Measurements from ENCODE around the gene OR4E1.
"Not testable (repeated sequence)": the region's sequence is repeated elsewhere in the genome, so short reads cannot be mapped to it uniquely, and the experiment has no call there.

Gene OR4E1

GRCh38 chr14:21680072-21680471, 6.5 kb upstream of the OR4E1 start:
- no peak overlapping the region for H3K4me3 ChIP-seq (ENCODE audit: low read length)
- no peak for TF ChIP-seq ZNF274 (IDR thresholded peaks at IDR 0.05; ENCODE audit: low read depth, low read length)

GRCh38 chr14:21675566-21675965, 1.9 kb upstream of the OR4E1 start:
- TF ChIP-seq ZNF274 (IDR thresholded peaks at IDR 0.05; ENCODE audit: low read depth, low read length): no peak
- no peak overlapping the region for H3K4me3 ChIP-seq (ENCODE audit: low read length)

- no peak for TF ChIP-seq ZNF274 (IDR thresholded peaks at IDR 0.05; ENCODE audit: low read depth, low read length)
- no peak overlapping the region for H3K4me3 ChIP-seq (ENCODE audit: low read length)
These were observed 1.5 kb downstream of the OR4E1 start for GRCh38 chr14:21672116-21672515.

- H3K4me3 ChIP-seq (ENCODE audit: low read length): no peak overlapping the region
- TF ChIP-seq ZNF274 (IDR thresholded peaks at IDR 0.05; ENCODE audit: low read depth, low read length): no peak
These were observed 2.2 kb downstream of the OR4E1 start for GRCh38 chr14:21671371-21671770.

- TF ChIP-seq ZNF274 (IDR thresholded peaks at IDR 0.05; ENCODE audit: low read depth, low read length): no peak
- no peak overlapping the region for H3K4me3 ChIP-seq (ENCODE audit: low read length)
These were observed 4.3 kb downstream of the OR4E1 start for GRCh38 chr14:21669284-21669683.

- TF ChIP-seq ZNF274 (IDR thresholded peaks at IDR 0.05; ENCODE audit: low read depth, low read length): no peak
- no peak overlapping the region for H3K4me3 ChIP-seq (ENCODE audit: low read length)
These were observed 5.2 kb downstream of the OR4E1 start for GRCh38 chr14:21668377-21668776.

- no peak overlapping the region for H3K4me3 ChIP-seq (ENCODE audit: low read length)
- no peak for TF ChIP-seq ZNF274 (IDR thresholded peaks at IDR 0.05; ENCODE audit: low read depth, low read length)
These were observed 16.6 kb downstream of the OR4E1 start for GRCh38 chr14:21656980-21657379.

- TF ChIP-seq ZNF274 (IDR thresholded peaks at IDR 0.05; ENCODE audit: low read depth, low read length): no peak
- H3K4me3 ChIP-seq (ENCODE audit: low read length): no peak overlapping the region
These were observed 19.4 kb downstream of the OR4E1 start for GRCh38 chr14:21654215-21654614.

- TF ChIP-seq ZNF274 (IDR thresholded peaks at IDR 0.05; ENCODE audit: low read depth, low read length): no peak
- H3K4me3 ChIP-seq (ENCODE audit: low read length): no peak within 1 kb of the TSS
These were observed 20.2 kb downstream of the OR4E1 start, which contains the start of gene OR4E2 for GRCh38 chr14:21653331-21653885. TSS of gene OR4E2 (plus strand) at chr14:21653835. CDS start at chr14:21665083, 11,248 bp downstream.

- H3K4me3 ChIP-seq (ENCODE audit: low read length): no peak overlapping the region
- TF ChIP-seq ZNF274 (IDR thresholded peaks at IDR 0.05; ENCODE audit: low read depth, low read length): no peak
These were observed 21.3 kb downstream of the OR4E1 start for GRCh38 chr14:21652209-21652808.

- no peak overlapping the region for H3K4me3 ChIP-seq (ENCODE audit: low read length)
- TF ChIP-seq ZNF274 (IDR thresholded peaks at IDR 0.05; ENCODE audit: low read depth, low read length): no peak
These were observed 26.2 kb downstream of the OR4E1 start for GRCh38 chr14:21647380-21647779.

- H3K4me3 ChIP-seq (ENCODE audit: low read length): no peak overlapping the region
These were observed 30.2 kb downstream of the OR4E1 start for GRCh38 chr14:21643407-21643806.

GRCh38 chr14:21642683-21643082, 30.9 kb downstream of the OR4E1 start:
- no peak overlapping the region for H3K4me3 ChIP-seq (ENCODE audit: low read length)

More at GRCh38 chr14:21643407-21643806, 30.2 kb downstream of the OR4E1 start:
- no peak for TF ChIP-seq ZNF274 (IDR thresholded peaks at IDR 0.05; ENCODE audit: low read depth, low read length)

GRCh38 chr14:21634840-21635239, 38.8 kb downstream of the OR4E1 start, which contains the start of gene OR10G2:
TSS of gene OR10G2 (minus strand) at chr14:21634940. CDS start at chr14:21634842, 98 bp downstream.
- TF ChIP-seq ZNF274 (IDR thresholded peaks at IDR 0.05; ENCODE audit: low read depth, low read length): no peak
- H3K4me3 ChIP-seq (ENCODE audit: low read length): no peak within 1 kb of the TSS

More at GRCh38 chr14:21642683-21643082, 30.9 kb downstream of the OR4E1 start:
- no peak for TF ChIP-seq ZNF274 (IDR thresholded peaks at IDR 0.05; ENCODE audit: low read depth, low read length)

- TF ChIP-seq ZNF274 (IDR thresholded peaks at IDR 0.05; ENCODE audit: low read depth, low read length): no peak
- no peak overlapping the region for H3K4me3 ChIP-seq (ENCODE audit: low read length)
These were observed 42.5 kb downstream of the OR4E1 start for GRCh38 chr14:21631084-21631483.

- not testable (repeated sequence) for H3K4me3 ChIP-seq (ENCODE audit: low read length)
These were observed 43.1 kb downstream of the OR4E1 start for GRCh38 chr14:21630503-21630902.

All from GM08714 (cell line).